NCI-H2171 (cell line): ENCODE data around the gene MRPL9.

Source experiments
- DNase-seq: peaks from one replicate; lab custom pipeline; 2025; lab: John Stamatoyannopoulos, UW

Gene MRPL9

GRCh38 chr1:151733126-151733525 lies 30.2 kb downstream of the MRPL9 start:
- DNase-seq = no peak

DNA sequence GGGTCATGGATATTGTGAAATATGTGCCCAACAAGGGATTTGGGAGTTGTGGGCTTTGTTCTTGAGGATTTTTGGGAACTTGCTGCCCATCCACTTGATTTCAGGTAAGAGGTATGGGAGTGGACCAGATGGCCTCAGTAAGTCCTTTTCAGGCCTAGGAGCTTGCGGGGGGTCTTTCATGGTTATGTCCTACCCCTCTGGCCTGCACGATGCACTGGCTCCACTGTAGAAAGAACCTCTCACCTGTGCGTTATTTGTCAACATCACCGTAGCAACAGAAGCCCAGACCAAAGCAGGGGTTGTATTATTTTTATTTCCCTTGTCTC lies 33.4 kb downstream of the MRPL9 start:
- no peak for DNase-seq

DNA sequence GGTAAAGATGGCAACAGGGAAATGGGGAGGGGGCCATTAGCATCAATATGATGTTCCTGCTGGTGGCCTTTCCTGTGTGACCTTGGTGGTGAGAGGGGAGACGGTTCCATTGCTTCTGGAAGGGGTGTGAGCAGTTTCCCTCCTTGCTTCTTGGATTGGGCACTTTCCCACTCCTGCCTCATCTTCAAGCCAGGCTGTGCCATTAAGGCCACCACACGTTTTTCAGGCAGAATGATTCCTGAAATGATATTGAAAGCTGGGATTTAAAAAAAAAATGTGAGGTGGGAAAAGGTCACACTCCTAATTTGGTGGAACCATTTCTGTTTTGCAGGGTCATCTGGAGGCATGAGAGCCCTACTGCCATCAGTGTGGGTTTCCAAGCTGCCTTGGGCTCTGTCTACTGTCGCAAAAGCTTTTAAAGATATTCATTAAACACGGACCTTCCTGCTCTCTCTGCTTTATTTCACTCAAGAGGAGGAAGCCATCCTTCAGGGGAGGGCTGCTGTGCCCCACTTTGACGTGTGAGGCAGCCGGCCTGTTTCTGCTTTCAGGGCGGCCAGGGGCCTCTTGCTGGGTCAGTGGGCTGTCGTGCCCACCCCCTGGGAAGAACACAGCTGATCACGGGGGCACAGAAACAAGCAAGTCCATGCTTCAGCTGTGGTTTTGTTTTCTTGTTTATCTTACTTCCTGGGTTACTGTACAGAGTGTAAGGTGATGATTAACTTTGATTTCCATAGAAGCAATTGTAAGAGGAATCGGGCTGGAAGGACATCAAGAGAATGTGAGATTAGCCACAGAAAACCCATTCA lies 33.9 kb downstream of the MRPL9 start:
- DNase-seq = no peak

DNA sequence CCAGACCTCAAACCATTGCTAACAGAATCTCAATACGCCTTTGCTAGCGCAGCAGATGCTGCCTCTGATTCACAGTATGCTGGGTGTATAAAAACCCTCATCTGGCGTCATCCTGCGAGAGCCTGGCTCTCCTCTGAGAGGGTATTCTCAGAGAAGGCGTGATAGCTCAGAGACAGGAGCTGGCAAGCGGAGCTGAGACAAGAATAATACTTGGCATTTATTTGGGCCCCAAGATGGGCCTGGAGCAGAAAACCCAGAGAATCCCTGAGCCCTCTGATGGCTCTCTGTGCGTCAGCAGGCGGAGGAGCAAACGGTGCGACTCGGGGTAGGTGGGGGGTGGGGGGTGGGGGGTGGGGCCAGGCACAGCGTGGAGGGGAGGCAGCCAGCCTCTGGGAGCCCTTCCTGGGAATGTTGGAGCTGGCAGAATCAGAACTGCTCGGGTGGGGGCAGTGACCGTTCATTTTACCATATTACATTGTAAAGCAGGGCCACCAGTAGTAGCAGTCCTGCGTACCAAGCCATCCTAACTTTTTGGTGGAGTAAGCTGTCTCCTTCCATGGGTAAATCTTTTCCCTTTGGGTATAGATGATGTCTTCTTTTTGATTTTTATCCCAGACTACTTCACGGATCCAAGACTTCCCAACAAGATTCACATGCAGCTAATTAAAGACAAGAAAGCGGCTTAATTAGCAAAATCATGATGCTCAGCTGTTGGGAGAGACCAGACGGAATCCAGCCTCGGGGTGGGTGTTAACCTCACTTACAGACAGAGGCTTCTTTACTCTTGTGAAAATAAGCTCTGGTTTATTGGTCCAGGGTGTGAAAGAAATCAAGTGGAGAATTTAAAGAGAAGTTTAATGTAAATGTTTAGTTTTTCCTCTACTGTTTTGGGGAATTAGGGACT lies 34.9 kb downstream of the MRPL9 start:
- no peak for DNase-seq

- DNase-seq = no peak
Observed at GRCh38 chr1:151723726-151724370, 39.4 kb downstream of the MRPL9 start.

GRCh38 chr1:151721788-151722510 lies 41.3 kb downstream of the MRPL9 start:
- no peak for DNase-seq

DNA sequence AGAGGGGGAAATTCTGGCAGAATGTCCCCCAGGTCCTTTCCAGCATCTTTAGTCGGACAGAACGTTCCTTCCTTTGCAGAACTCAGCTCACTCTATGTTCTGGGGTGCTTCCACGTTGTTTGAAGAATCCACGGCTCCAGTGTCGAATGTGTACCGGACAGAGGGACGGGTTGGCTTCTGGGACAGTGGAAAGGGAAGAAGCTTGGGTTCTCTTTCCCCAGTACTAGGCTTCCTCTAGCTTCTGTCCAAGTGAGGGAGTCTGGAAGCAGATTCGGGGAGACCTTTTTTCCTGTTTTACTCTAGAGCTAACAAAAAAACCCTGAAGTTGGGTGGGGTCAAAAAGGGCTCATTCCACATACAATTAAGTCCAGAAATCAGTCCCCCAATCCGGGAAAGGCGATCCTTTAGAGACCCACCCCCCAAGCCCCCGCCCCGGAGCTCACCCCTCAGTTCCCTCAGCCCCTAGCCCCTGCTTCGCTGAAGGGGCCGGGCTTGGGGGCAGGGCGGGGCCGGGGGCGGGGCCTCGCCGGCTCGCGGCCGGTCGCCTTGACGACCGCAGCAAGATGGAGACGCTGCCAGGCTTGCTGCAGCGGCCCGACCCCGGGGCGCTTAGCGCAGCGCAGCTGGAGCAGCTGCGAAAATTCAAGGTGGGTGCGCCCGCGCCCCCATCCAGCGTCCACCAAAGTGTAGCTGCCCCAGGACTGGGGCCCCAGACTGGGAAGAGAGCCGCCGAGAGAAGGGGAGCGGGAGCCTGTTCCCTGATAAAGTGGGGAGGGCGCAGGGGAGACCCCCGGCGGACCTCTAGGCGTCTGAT lies 42.1 kb downstream of the MRPL9 start, which contains the start of gene RIIAD1:
RIIAD1 (plus strand) TSS at position 549 of the 814 bp plus-strand sequence; CDS start at position 564, 15 bp downstream.
- peak; percentile 33 for DNase-seq

- DNase-seq = no peak
Observed at GRCh38 chr1:151720554-151720953, 42.7 kb downstream of the MRPL9 start.

DNA sequence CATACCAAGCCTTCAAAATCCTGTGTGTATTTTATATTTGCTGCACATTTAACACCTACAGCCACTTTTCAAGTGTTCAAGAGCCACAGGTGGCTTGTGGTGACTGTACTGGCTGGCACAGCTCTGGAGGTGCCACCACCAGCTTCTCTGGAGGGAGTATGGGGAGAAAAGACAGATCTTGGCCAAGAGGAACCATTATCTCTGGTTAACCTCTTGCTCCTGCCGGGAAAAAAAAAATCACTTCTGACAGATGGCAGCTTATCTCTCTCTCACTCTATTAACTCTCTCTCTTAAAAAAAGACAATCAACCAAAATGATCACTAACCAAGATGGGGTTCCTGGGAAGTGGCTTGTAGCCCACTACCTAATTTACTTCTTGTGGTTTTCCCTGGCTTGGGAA lies 43.2 kb downstream of the MRPL9 start:
- DNase-seq = peak; percentile 49

DNA sequence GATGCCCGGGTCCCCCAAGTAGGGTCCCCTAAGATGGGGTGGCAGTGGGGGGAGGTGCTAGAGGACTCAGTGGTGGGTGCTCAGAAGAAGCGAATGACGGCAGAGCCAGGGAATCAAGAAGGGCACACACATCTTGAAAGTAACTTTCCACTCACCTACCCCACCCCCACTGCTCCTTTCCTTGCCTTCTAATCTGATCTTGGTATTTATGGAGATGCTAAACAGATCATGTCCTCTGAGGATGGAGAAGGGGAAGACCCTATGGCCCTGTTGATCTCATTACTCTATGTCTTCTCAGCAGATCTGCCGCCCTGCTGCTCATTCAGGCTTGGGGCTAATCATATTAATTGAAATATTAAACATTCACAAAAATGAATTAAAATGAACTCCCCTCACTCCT lies 44.6 kb downstream of the MRPL9 start:
- no peak for DNase-seq

GRCh38 chr1:151718011-151718431 lies 45.3 kb downstream of the MRPL9 start:
- DNase-seq = no peak

GRCh38 chr1:151716771-151717631 lies 46.3 kb downstream of the MRPL9 start, which contains the start of gene CELF3:
TSS of gene CELF3 (minus strand) at chr1:151716803. CDS start at chr1:151716020, 783 bp downstream.
- DNase-seq = peak; percentile 98

DNA sequence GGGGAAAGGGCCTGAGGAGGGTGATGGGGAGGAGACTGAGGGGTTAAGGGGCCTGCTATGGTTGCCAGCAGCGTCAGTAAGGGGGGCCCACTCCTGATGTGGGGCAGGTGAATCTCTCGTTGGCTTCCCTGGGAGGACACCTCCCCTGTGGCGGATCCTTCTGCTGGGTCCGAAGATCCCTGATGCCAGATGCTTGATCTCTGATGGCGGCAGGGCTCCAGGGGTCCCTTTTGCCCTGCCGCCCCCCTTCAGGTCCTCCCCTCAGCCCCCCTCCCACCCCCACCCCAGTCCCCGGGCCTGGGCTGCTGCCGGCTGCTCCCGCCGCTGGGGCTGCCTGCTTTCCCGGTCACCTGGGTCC lies 46.9 kb downstream of the MRPL9 start:
- no peak for DNase-seq

GRCh38 chr1:151715726-151716404 lies 47.4 kb downstream of the MRPL9 start:
- DNase-seq = peak; percentile 70

DNA sequence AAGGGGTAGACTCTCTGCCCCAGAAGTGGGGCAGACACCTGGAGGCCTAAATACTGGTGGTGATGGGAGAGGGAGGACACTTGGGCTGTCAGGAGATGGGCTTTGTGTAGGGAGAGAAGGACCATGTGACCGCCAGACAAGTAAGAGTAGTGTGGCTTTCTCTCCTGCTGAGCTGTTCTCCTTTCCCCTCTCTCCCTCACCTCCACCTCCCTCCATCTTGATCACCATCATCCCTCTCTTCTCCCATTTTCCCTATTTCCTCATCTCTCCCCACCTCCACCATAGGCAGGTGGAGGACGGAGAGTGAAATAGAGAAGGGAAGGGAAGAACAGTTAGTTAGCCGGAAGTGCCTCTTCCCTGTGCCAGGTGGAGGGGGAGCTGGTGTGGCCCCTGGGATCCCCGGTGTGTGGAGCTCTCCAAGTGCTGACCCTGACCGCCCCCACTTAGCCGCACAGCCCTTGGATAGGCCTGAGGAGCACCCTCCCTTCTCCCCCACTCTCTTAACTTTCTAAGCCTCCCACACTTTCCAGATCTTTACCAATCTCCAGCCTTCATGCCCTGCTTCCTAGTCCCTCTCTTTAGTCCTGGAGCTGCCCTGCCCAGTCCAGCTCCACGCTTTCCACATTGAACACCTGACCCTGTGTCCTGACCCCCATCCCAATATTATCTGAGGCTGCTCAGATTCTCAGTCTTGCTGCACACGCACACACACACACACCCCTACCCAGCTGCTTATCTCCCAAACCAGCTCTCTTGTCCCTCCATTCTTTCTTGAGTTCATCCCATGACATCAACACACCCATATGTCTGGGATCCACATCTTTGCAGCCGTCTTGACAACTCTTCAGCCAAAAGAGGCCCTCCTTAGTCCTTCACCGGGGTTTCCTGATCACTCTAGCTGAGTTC lies 48.2 kb downstream of the MRPL9 start:
- no peak for DNase-seq

DNA sequence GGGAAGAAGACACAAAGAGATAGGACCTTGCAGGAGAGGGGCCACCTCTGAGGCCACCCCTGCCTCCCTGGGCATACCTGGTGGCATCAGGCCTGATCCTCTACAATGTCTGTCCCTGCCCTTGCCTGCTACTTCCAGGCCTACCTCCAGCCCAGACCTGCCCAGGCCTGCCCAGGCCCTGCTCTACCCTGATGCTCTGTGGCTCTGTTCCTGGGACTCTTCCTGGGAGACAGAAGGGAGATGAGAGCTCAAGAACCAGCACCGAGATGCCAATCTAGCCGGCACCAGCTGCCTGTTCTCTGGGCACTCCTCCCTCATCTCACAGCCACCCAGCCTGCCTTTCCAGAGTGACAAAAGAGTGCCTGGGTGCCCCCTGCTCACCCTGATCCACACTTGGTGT lies 49.4 kb downstream of the MRPL9 start:
- peak; percentile 51 for DNase-seq

DNA sequence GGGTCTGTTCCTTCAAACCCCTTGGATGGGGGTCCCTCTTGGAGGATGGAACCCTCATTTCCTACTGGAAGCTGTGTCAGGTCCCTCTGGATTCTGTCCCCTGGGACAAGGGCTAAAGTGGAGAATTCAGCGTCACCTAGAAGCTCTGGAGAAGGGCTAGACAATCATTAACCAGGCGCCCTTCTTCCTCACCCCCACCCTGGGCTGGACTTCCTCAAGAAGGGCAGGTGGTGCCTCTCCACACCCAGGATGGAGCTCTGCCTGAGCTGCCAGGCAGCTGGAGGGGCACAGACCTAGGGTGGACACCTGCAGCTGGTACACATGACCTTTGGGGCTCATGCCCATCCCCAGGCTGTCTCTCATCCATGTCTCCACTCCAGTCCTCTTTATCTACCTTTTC lies 50.3 kb downstream of the MRPL9 start:
- no peak for DNase-seq

- DNase-seq = no peak
Observed at GRCh38 chr1:151711951-151712350, 51.3 kb downstream of the MRPL9 start.
